CD4-positive, CD25-positive, alpha-beta regulatory T cell (primary cell): Measurements from ENCODE around the gene PPL. TPM values are rescaled to one million over a fixed set of nuclear protein-coding genes. Genes with fewer than 3 reads are reported as not detected.
"Not testable (repeated sequence)": the region's sequence is repeated elsewhere in the genome, so short reads cannot be mapped to it uniquely, and the experiment has no call there.

Experiments
- ATAC-seq, 2 donors: fragments of 150-1000 bp; cut with Tn5 transposase; one replicate each; pipeline ENCODE4 v1.10.0; 2021; ENCODE audit warnings: low read depth in 2 of 2, moderate number of reproducible peaks in 2 of 2, moderate library complexity in 1 of 2
- DNase-seq, 3 donors: peaks; one replicate each; pipeline versions ENCODE4 v3.0.0 to v3.0.0-alpha.2; 2012 to 2022; ENCODE audit warnings: mixed read lengths in 1 of 3
- H3K27ac ChIP-seq: one replicate; pipeline ENCODE4 v1.7.0; 2013; ENCODE audit warnings: mild to moderate bottlenecking, low read length; ENCODE audit not compliant: insufficient read depth, poor library complexity, severe bottlenecking
- H3K27me3 ChIP-seq: one replicate; pipeline ENCODE4 v1.7.0; 2013; ENCODE audit warnings: low read length; ENCODE audit not compliant: control insufficient read depth, insufficient read depth
- H3K36me3 ChIP-seq: one replicate; pipeline ENCODE4 v1.7.0; 2013; ENCODE audit warnings: mild to moderate bottlenecking, low read length, moderate library complexity; ENCODE audit not compliant: control insufficient read depth, insufficient read depth
- H3K4me1 ChIP-seq: 2 replicates; pipeline ENCODE4 v1.7.0; 2013; ENCODE audit warnings: mild to moderate bottlenecking, low read length; ENCODE audit not compliant: insufficient read depth, control insufficient read depth, poor library complexity, severe bottlenecking
- H3K4me3 ChIP-seq: one replicate; pipeline ENCODE4 v1.7.0; 2013; ENCODE audit warnings: low read depth, mild to moderate bottlenecking, low read length, moderate library complexity
- H3K9me3 ChIP-seq, 2 experiments: 1 replicate in 1 of 2; 2 replicates in 1 of 2; pipeline ENCODE4 v1.7.0; 2013; ENCODE audit warnings: low read length in 2 of 2, mild to moderate bottlenecking in 1 of 2, moderate library complexity in 1 of 2; ENCODE audit not compliant: control insufficient read depth in 2 of 2
- H3K27ac Mint-ChIP-seq, 3 donors: one replicate each; pipeline ENCODE4 v1.8.0; 2020 to 2022; ENCODE audit warnings: mild to moderate bottlenecking in 3 of 3, mixed read lengths in 3 of 3, moderate library complexity in 2 of 3
- H3K27me3 Mint-ChIP-seq: one replicate; pipeline ENCODE4 v1.8.0; 2022; ENCODE audit warnings: mild to moderate bottlenecking, mixed read lengths
- H3K36me3 Mint-ChIP-seq: one replicate; pipeline ENCODE4 v1.8.0; 2020; ENCODE audit warnings: mixed read lengths
- H3K4me1 Mint-ChIP-seq, 4 donors: one replicate each; pipeline ENCODE4 v1.8.0; 2020 to 2022; ENCODE audit warnings: mixed read lengths in 4 of 4, mild to moderate bottlenecking in 1 of 4
- H3K4me3 Mint-ChIP-seq, 4 donors: one replicate each; pipeline ENCODE4 v1.8.0; 2020 to 2022; ENCODE audit warnings: mild to moderate bottlenecking in 4 of 4, mixed read lengths in 4 of 4, moderate library complexity in 3 of 4
- H3K9me3 Mint-ChIP-seq, 7 donors: one replicate each; pipeline ENCODE4 v1.8.0; 2020 to 2022; ENCODE audit warnings: mixed read lengths in 7 of 7, mild to moderate bottlenecking in 3 of 7, moderate library complexity in 2 of 7
- polyA plus RNA-seq, 4 donors: library from polyadenylated mRNA; unstranded; fragments of 300-500 nt; fragmentation: Illumina TruSeq; gene quantifications; one replicate each; pipeline ENCODE4 v1.2.3, GENCODE V29; 2021
- total RNA-seq: library from RNA; stranded (reverse); gene quantifications from one replicate; pipeline ENCODE4 v1.2.3, GENCODE V29; 2022

PPL gene
- total and polyA plus RNA-seq, 5 donors from 2014 or later = 0.11 to 0.19 (median 0.14) TPM; not detected in 2

DNA sequence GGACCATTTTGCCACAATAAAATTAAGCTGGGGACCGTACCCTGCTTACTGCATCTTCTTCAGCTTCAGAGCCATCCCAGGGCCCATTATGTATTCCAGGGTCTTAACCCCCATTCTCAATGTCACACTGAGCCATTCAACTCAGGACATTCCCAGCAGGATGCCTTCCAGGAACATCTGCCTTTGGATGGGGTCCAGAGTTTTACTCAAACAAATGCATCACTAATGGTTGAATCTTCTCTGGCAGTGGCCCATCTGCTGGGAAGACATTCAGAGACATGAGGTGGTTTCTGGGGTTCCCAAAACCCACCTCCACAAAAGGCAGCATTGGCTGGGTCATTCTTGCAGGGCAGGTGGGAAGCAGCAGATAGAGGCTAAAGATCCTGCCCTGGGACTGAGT is 17.8 kb upstream of the PPL start:
- H3K4me3 ChIP-seq = no peak overlapping the region
- Mint-ChIP-seq H3K9me3 (peaks cover 0 to 3% (median 0%) of the 10 kb centered on the region in 7 donors), H3K36me3 (no peaks in the 10 kb centered on the region), H3K27ac (no peak overlapping the region), H3K4me1 (peaks cover 0 to 26% (median 13%) of the 10 kb centered on the region in 4 donors), H3K4me3 (no peak overlapping the region), H3K27me3 (peaks cover 45% of the 10 kb centered on the region)
- no peaks in the 10 kb centered on the region for H3K9me3 ChIP-seq
- DNase-seq (no peak), ATAC-seq (no peak)
- H3K36me3 ChIP-seq = no peaks in the 10 kb centered on the region
- no peak overlapping the region for H3K27ac ChIP-seq
- H3K4me1 ChIP-seq = peaks cover 17% of the 10 kb centered on the region
- peaks cover 5% of the 10 kb centered on the region for H3K27me3 ChIP-seq

DNA sequence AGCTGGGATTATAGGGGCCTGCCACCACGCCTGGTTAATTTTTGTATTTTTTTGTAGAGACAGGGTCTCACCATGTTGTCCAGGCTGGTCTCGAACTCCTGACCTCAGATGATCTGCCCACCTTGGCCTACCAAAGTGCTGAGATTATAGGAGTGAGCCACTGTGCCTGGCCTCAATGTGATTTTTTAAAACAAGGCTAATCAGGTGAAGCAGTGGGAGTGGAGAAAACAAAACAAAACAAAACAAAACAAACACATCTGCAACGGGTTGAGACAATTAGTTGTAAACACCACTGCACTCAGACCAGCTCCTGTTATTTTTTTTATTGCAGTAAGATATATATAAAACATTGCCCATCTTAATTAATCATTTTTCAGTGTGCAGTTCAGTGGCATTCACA is 14.6 kb upstream of the PPL start:
- not testable (repeated sequence) for H3K36me3 Mint-ChIP-seq, H3K4me1 Mint-ChIP-seq, ATAC-seq, H3K4me3 ChIP-seq, H3K27me3 ChIP-seq, H3K9me3 Mint-ChIP-seq, H3K4me3 Mint-ChIP-seq, H3K27ac ChIP-seq, H3K4me1 ChIP-seq, H3K27ac Mint-ChIP-seq, H3K9me3 ChIP-seq, DNase-seq, H3K36me3 ChIP-seq
- peaks cover 31% of the 10 kb centered on the region for H3K27me3 Mint-ChIP-seq

DNA sequence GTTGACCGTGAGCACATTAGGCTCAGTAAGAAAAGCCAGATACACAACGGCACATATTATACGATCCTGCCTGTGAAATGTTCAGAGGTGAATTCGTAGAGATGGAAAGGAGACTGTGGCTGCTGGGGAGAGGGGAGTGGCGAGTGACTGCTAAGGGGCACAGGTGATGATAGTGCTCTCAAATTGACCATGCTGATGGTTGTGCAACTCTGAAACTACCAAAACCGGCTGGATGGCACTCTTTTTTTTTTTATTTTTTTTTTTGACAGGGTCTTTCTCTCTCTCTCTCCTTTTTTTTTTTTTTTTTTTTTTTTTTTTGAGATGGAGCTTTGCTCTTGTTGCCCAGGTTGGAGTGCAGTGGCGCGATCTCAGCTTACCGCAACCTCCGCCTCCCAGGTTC is 13.0 kb upstream of the PPL start:
- Mint-ChIP-seq H3K27ac (no peak overlapping the region), H3K27me3 (peaks cover 22% of the 10 kb centered on the region), H3K4me1 (no peaks in the 10 kb centered on the region), H3K4me3 (no peak overlapping the region), H3K36me3 (no peaks in the 10 kb centered on the region), H3K9me3 (peaks cover 0 to 1% (median 0%) of the 10 kb centered on the region in 7 donors)
- H3K4me1 ChIP-seq = no peaks in the 10 kb centered on the region
- no peaks in the 10 kb centered on the region for H3K9me3 ChIP-seq
- no peak overlapping the region for H3K4me3 ChIP-seq
- H3K27me3 ChIP-seq = no peaks in the 10 kb centered on the region
- H3K36me3 ChIP-seq = no peaks in the 10 kb centered on the region
- no peak for ATAC-seq
- no peak for DNase-seq
- H3K27ac ChIP-seq = no peak overlapping the region

DNA sequence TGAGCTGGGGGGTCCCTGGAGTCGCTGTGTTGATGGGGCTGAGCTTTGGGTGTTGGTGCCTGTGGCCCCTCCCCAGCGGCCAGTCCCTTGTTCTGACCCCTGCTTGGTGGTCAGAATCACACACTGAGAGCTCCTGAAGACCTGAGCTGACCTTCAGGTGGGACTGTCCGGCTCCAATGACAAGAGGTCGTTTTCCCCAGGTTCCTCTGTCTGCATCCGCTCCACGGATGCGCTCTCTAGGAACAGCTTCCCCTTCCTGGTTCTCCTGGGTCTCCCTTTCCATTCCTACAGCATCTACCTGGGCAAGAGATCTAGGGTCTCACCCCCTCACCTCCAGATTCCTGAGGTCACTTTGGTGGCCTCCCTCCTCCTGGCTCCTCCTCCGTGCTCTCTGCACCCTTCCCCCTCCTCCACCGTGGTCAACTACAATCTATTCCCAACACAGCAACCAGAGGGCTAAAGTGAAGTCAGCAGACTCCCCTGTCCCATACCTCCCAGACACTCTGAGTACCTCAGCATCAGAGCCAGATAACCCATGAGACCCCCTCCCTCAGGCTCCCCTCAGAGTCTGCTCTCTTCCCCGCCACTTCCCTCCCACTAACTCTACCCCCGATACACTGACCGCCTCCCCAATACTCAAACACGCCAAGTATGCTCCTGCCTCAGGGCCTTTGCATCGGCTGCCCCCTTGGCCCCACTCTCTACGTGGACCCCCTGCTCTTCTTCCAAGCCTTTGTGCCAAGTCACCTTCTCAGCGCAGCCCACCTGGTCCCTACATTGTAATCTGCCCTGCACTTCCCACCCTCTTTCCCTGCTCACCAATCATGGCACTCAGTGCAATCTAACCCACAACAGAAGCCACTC is 12.2 kb upstream of the PPL start:
- Mint-ChIP-seq H3K4me3 (no peak overlapping the region), H3K36me3 (no peaks in the 10 kb centered on the region), H3K4me1 (no peaks in the 10 kb centered on the region), H3K27me3 (peaks cover 25% of the 10 kb centered on the region), H3K9me3 (peaks cover 0 to 1% (median 0%) of the 10 kb centered on the region in 7 donors), H3K27ac (no peak overlapping the region)
- no peak overlapping the region for H3K27ac ChIP-seq
- no peak for ATAC-seq
- no peak for DNase-seq
- H3K4me1 ChIP-seq = no peaks in the 10 kb centered on the region
- no peaks in the 10 kb centered on the region for H3K36me3 ChIP-seq
- H3K27me3 ChIP-seq = no peaks in the 10 kb centered on the region
- H3K4me3 ChIP-seq = no peak overlapping the region
- H3K9me3 ChIP-seq = no peaks in the 10 kb centered on the region

DNA sequence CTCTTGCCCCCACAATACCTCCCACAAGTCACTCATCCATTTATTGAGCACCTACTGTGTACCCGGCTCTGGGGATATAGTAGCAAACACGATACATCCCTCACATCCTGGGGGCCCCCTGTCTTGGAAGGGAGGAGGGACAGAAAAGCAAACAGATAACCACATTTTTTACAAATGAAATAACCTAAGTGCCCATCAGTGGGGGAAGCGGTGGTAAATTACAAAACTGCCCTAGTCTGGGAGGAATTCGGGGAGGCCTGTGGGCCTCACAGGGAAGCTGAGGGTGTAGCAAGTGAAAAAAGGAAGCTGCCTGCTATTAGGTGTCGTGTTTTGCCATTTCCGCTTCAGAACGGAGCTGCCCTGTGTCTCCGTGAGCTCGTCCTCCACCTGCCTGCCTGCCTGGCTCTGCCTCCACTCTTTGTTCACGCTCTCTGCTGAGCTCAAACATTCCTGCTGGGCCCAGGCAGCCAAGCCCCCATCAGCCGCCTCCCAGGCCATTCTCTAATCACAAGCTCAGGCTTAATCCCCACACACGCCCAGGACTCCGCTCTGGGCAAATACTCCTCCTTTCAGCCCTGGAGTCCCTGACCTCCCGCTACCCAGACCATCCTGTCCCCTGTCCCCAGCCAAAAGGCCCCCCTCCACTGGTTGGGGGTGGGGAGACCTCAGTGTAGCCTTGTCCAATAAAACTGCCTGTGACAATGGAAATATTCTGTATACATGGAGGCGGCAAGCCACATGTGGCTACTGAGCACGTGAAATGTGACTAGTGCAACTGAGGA is 11.0 kb upstream of the PPL start:
- Histone ChIP-seq H3K27me3 (no peaks in the 10 kb centered on the region), H3K36me3 (no peaks in the 10 kb centered on the region), H3K27ac (no peak overlapping the region), H3K4me3 (no peak overlapping the region), H3K4me1 (no peaks in the 10 kb centered on the region), H3K9me3 (no peaks in the 10 kb centered on the region)
- H3K27ac Mint-ChIP-seq = no peak overlapping the region
- ATAC-seq (no peak), DNase-seq (peak in 1 of 3 donors; percentile 10)
- H3K4me1 Mint-ChIP-seq = no peaks in the 10 kb centered on the region
- no peak overlapping the region for H3K4me3 Mint-ChIP-seq
- H3K36me3 Mint-ChIP-seq = no peaks in the 10 kb centered on the region
- peaks cover 0 to 1% (median 0%) of the 10 kb centered on the region in 7 donors for H3K9me3 Mint-ChIP-seq
- peaks cover 25% of the 10 kb centered on the region for H3K27me3 Mint-ChIP-seq

DNA sequence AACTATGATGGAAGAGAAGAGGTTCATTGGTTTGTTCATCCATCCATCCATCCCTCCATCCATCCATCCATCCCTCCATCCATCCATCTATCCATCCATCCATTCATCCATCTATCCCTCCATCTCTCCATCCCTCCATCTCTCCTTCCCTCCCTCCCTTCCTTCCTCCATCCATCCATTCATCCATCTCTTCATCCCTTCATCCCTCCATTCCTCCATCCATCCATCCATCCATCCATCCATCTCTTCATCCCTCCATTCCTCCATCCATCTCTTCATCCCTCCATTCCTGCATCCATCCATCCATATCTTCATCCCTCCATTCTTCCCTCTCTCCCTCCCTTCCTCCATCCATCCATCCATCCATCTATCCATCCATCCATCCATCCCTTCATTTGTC is 10.0 kb upstream of the PPL start:
- H3K4me1 Mint-ChIP-seq = no peaks in the 10 kb centered on the region
- H3K36me3 Mint-ChIP-seq = no peaks in the 10 kb centered on the region
- H3K4me1 ChIP-seq = no peaks in the 10 kb centered on the region
- no peaks in the 10 kb centered on the region for H3K9me3 ChIP-seq
- H3K27ac Mint-ChIP-seq = no peak overlapping the region
- no peak for DNase-seq
- H3K36me3 ChIP-seq = no peaks in the 10 kb centered on the region
- no peaks in the 10 kb centered on the region for H3K9me3 Mint-ChIP-seq
- no peak overlapping the region for H3K27ac ChIP-seq
- no peak for ATAC-seq
- H3K4me3 ChIP-seq = no peak overlapping the region
- H3K4me3 Mint-ChIP-seq = no peak overlapping the region
- H3K27me3 ChIP-seq = no peaks in the 10 kb centered on the region
- H3K27me3 Mint-ChIP-seq = peaks cover 30% of the 10 kb centered on the region

DNA sequence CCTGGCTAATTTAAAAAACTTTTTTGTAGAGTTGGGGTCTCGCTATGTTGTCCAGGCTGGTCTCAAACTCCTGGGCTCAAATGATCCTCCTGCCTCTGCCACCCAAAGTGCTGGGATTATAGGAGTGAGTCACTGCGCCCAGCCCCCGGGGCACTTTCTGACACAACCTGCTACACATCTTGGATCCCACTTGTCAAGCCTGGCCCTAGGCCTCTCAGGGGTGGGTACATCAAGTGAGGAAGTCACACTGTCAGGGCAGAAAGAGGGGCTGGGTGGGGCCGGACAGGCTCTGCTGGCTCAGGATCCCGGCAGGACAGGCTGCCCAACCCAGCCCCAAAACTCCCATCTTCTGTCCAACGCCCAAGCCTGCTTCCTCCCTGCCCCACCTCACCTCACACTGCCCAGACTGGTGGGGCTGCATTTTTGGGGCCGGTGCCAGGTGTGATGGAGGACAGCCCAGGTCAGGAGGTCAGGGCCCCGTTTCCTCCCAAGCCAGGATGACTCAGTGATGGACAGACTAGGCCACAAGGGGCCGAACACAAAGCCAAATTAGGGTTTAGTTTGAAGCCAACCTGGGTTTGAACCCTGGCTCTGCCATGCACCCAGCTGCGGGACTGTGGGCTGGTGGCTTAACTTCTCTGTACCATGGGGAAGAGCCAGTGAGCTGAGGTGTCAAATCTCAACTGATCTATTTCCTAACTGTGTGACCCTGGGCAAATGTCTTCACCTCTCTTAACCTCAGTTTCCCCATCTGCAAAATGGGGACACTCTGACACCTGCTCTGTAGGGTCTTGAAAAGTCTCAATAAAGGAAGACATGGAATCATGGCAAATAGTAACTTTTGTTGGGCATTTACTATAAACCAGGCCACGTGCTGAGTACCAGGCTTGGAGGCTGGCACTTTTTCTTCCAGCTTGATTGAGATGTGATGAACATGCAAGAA is 8.9 kb upstream of the PPL start:
- no peaks in the 10 kb centered on the region for H3K27me3 ChIP-seq
- H3K27me3 Mint-ChIP-seq = peaks cover 21% of the 10 kb centered on the region
- ATAC-seq (no peak), DNase-seq (no peak)
- H3K9me3 Mint-ChIP-seq = no peaks in the 10 kb centered on the region
- H3K27ac ChIP-seq = no peak overlapping the region
- H3K4me3 Mint-ChIP-seq = no peak overlapping the region
- H3K4me1 Mint-ChIP-seq = no peaks in the 10 kb centered on the region
- H3K9me3 ChIP-seq = no peaks in the 10 kb centered on the region
- H3K36me3 ChIP-seq = no peaks in the 10 kb centered on the region
- H3K4me1 ChIP-seq = no peaks in the 10 kb centered on the region
- H3K36me3 Mint-ChIP-seq = no peaks in the 10 kb centered on the region
- no peak overlapping the region for H3K4me3 ChIP-seq
- H3K27ac Mint-ChIP-seq = no peak overlapping the region
